SKM-1 (cell line): Measurements from ENCODE around the gene TRPM3.
A peak's percentile ranks its signal among the peaks of the same experiment; 100 is the strongest.

ENCODE experiments used
- DNase-seq: peaks from one replicate; lab custom pipeline; 2025; ENCODE audit not compliant: unreplicated experiment; lab: John Stamatoyannopoulos, UW

Gene TRPM3

GRCh38 chr9:70901013-70901412 is 220.4 kb downstream of the TRPM3 start:
- DNase-seq: no peak

- DNase-seq: no peak
Measured at GRCh38 chr9:70893580-70894122, 227.8 kb downstream of the TRPM3 start.

GRCh38 chr9:70888471-70888870 is 232.9 kb downstream of the TRPM3 start:
- DNase-seq: no peak

GRCh38 chr9:70887826-70888225 is 233.6 kb downstream of the TRPM3 start:
- no peak for DNase-seq

- DNase-seq: no peak
Measured at GRCh38 chr9:70883963-70884793, 237.2 kb downstream of the TRPM3 start.

GRCh38 chr9:70883056-70883455 is 238.4 kb downstream of the TRPM3 start:
- no peak for DNase-seq

- no peak for DNase-seq
Measured at GRCh38 chr9:70881333-70881732, 240.1 kb downstream of the TRPM3 start.

GRCh38 chr9:70880535-70880934 is 240.9 kb downstream of the TRPM3 start:
- no peak for DNase-seq

GRCh38 chr9:70878576-70878975 is 242.8 kb downstream of the TRPM3 start:
- DNase-seq: no peak

GRCh38 chr9:70874451-70874850 is 247.0 kb downstream of the TRPM3 start:
- no peak for DNase-seq

GRCh38 chr9:70873506-70873905 is 247.9 kb downstream of the TRPM3 start:
- no peak for DNase-seq

GRCh38 chr9:70868661-70869652 is 252.5 kb downstream of the TRPM3 start:
- DNase-seq: no peak

GRCh38 chr9:70868041-70868440 is 253.4 kb downstream of the TRPM3 start:
- no peak for DNase-seq

- no peak for DNase-seq
Measured at GRCh38 chr9:70865471-70865870, 255.9 kb downstream of the TRPM3 start.

GRCh38 chr9:70861797-70862196 is 259.6 kb downstream of the TRPM3 start:
- DNase-seq: peak; percentile 17

GRCh38 chr9:70861376-70861775 is 260.0 kb downstream of the TRPM3 start:
- DNase-seq: no peak

- DNase-seq: no peak
Measured at GRCh38 chr9:70859694-70860093, 261.7 kb downstream of the TRPM3 start.

- DNase-seq: no peak
Measured at GRCh38 chr9:70856411-70856810, 265.0 kb downstream of the TRPM3 start.

GRCh38 chr9:70852711-70853240 is 268.6 kb downstream of the TRPM3 start:
- DNase-seq: no peak

GRCh38 chr9:70840266-70840665 is 281.2 kb downstream of the TRPM3 start:
- no peak for DNase-seq

GRCh38 chr9:70835323-70835722 is 286.1 kb downstream of the TRPM3 start:
- DNase-seq: no peak
